GM03348 (cell line): Measurements from ENCODE around the gene PDHX.
"Not testable (repeated sequence)": the region's sequence is repeated elsewhere in the genome, so short reads cannot be mapped to it uniquely, and the experiment has no call there.

Source experiments
- DNase-seq: peaks from one replicate; pipeline ENCODE4 v3.0.0; 2012; ENCODE audit warnings: low spot score

Gene PDHX

DNA sequence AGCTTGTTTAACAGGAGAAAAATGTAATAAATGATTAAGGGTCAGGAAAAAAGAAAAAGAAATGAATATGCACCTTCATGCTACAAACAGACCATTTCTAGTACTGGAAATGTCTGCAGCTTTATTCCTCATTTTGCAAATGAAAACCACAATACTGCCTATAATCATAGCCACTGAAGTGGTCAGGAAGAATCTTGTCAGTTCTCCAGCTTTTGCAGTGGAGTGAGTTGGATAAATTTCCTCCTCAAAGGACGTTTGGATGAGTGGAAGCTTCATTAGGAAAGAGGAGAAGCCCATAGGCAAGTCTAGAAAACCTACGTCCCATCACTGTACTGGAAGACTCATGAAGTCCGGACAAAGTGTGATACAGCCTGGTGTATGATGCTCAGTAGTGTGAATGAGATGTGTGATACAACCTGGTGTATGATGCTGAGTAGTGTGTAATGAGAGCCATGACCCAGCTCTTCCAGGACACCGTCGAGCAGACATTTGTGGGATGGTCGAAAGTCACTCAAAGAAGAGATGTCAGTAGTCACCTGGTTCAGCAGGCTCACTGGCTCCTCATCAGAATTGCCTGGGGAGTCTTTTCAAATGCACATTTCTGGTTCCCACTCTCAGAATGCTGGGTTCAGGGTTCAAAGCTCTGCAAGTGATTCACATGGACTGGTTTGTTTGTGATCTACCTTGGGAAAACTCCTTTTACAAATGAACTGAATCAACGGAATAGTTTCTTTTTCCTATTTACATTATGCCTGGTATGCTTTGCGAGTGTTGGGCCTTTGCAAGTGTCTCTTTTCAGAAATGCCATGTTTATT lies 101.3 kb downstream of the PDHX start:
- peak; percentile 18 for DNase-seq

DNA sequence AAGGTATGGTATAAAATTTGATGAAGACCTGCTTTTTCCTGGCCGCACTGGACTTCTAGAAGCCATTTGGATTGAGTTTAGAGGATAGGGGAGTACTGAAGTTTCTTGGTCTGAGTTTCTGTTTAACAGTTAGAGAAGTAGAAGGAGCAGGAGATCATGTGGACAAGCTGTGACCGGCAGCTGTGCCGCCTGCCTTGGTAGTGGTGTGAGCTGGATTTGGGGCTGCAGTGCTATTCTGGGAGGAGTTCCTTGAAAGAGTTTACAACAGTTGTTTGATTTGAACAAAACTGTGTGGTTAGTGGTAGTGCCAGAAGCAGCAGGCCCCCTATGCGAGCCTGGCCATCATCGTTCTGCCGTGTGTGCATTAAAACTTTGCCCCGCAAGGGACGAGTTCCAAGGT lies 105.2 kb downstream of the PDHX start:
- DNase-seq, result no peak

DNA sequence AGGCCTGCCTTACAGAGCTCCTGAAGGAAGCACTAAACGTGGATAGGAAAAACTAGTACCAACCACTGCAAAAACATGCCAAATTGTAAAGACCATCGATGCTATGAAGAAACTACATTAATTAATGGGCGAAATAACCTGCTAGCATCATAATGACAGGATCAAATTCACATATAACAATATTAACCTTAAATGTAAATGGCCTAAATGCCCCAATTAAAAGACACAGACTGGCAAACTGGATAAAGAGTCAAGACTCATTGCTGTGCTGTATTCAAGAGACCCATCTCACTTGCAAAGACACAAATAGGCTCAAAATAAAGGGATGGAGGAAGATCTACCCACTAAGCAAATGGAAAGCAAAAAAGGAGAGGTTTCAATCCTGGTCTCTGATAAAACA lies 107.5 kb downstream of the PDHX start:
- DNase-seq, result not testable (repeated sequence)

DNA sequence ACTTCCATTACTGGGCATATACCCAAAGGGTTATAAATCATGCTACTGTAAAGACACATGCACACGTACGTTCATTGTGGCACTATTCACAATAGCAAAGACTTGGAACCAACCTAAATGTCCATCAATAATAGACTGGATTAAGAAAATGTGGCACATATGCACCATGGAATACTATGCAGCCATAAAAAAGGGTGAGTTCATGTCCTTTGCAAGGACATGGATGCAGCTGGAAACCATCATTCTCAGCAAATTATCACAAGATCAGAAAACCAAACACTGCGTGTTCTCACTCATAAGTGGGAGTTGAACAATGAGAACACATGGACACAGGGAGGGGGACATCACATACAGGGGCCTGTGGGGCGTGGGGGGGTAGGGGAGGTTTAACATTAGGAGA lies 111.6 kb downstream of the PDHX start:
- DNase-seq, result not testable (repeated sequence)

DNA sequence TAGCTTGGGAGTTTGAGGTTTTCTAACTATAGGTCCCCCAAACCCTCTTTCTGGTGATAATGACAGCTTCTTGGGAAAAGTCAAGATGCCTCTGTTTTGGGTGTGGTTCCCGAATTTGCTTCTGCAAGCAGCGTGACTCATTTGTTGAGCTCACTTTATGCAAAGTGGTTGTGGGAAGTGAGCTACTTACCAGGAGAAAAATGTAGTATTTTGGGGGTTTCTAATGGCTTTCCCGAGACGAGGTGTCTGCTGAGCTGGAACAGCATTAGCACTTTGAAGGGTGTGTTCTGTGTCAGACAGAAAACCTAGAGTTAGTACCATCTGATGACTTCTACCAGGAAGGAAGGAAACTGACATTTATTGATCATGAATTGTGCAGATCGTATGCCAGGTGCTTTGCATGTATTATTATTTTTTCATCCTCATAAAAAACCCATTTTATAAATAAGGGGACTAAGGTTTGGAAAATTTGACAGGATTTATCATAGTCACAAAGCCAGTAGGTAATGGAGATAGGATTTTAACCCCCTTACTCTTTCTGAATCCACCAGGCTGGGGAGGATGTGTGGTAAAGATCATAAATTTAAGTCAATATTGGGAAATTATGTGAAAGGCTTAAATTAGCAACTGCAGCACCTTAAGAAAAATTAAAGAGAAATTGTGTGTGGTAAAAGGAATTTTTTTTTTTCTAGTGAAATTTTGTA lies 113.7 kb downstream of the PDHX start:
- peak; percentile 46 for DNase-seq

DNA sequence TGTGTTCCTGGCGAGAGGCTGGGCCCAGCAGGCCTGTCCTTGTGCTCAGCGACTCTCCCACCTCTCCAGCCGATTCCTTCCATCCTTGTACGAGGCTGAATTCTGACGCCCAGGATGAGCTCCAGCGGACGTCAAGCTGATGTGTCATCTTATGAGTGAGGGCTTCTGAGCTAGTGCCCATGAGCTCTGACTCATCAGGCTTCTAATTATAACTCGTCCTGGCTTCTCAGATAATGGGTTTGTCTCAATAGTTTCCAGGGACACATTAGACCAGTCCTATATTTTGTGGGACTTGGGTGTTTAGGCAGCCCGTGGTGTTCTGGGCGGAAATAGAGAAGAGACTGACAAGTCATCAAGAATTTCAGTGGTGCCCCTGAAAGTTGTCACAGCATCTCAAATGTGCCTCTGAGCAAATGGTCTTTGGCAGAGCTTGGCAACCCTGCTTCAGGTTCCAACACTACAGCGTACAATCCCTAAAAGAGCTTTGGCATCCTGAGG lies 114.3 kb downstream of the PDHX start:
- DNase-seq, result peak; percentile 81

DNA sequence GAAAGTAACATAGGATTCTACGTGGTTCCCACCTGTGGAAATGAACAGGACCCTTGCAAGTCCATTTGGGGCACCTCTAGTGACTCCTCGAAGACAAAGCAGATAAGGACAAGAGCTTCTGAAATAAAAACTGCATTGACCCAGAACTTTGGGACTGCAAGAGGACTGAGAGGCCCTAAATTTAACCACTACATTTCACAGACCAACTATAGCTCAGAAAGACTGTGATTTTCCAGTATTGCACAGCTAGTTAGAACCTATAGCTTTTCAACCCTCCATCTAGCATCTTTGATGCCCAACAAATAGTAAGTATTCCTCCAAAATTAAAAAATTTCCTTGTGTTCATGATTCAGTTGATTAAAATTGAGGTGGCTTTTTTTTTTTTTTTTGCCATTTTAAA lies 114.9 kb downstream of the PDHX start:
- no peak for DNase-seq

DNA sequence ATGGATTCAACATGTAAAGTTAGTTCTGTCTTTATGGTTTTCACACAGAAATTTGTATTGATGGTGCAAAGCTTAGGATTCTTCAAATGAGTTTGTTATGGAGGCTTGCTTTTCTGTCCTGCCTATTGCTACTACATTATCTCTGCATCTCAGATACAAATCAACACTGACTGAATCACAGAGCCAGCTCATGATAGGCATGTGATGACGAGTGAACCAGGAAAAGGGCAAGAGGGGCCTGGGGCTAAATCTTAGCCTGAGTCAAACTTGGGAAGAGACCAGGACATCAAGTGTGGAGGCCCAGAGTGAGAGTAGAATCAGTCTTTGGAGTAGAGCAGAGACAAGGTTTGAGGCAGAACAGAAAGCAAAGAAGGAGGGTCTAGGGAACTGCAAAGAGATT lies 115.4 kb downstream of the PDHX start:
- no peak for DNase-seq

DNA sequence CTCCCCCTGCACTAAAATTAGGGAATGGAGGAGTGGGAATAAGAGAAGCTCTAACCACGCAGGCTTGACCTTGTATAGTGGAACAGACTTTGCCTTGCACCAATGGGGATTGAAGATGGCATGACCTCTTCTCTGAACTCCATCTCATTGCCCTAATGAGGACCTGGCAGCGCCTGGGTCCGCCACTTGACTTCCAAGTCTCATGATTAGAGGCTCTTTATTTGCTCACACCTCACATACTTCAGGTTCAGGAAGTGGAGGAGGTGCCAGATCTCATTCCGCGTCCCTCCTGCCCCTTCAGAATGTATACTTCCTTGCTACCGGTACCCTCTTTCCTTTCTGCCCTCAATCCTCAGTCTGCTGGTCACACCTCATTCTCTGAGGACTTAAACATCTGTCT lies 116.6 kb downstream of the PDHX start:
- DNase-seq, result no peak

DNA sequence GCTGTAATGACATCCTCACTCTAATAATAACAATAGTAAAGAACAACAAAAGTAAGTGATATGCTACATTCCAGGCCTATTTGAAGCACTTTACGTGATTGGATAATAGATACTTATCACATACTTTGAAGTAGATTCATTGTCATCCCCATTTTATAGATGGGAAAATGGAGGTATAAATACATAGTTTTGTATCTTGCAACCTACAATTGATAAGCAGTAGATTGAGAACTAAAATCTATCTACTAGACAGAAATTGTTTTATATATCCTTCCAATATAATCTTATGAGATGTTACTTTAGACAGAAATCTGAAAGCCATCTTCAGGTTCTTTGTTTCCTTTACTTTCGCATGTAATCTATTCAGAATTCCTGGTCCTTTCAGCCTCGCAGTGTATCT lies 118.0 kb downstream of the PDHX start:
- no peak for DNase-seq

DNA sequence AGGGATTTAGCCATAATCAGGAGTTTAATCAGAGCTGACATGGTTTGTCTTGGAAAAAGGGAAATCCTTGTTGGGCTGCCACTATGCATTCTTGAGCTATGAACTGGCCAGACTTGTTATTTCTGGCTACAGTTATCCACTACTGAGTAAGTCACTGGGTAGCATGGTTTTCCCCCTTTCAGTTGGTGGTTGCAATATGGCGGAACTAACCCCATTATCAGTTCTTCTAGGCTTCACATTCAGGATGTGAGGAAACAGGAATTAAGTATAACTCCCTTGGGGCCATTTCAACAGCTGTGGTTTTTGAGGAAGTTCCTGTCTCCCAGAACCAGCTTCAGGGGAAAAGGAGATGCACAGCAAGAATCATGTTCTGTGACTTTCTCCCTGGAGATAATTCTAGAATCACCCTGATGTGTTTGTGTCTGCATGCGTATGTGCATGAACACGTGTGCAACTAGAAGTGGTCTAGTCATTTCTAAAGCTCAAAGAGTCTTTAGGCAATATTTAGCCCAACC lies 119.5 kb downstream of the PDHX start:
- DNase-seq, result peak; percentile 80

DNA sequence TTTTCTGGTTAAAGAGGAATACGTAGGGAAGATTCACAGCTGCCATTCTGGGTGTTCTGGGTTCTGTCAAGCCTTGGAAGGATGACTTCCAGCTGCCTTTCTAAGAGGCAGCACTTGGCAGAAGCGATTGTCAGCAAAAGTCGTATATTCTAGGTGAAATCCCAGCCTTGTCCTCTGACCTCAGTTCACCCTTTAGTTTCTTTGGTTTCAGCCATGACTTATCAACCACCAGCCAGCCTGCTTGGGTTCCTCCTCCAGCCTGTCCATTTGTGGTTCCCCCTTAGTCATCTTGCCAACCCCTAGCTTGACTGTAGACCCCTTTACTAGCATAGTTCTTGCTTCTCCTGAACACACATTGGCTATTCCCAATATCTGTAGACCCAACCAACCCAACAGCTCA lies 120.2 kb downstream of the PDHX start:
- no peak for DNase-seq

DNA sequence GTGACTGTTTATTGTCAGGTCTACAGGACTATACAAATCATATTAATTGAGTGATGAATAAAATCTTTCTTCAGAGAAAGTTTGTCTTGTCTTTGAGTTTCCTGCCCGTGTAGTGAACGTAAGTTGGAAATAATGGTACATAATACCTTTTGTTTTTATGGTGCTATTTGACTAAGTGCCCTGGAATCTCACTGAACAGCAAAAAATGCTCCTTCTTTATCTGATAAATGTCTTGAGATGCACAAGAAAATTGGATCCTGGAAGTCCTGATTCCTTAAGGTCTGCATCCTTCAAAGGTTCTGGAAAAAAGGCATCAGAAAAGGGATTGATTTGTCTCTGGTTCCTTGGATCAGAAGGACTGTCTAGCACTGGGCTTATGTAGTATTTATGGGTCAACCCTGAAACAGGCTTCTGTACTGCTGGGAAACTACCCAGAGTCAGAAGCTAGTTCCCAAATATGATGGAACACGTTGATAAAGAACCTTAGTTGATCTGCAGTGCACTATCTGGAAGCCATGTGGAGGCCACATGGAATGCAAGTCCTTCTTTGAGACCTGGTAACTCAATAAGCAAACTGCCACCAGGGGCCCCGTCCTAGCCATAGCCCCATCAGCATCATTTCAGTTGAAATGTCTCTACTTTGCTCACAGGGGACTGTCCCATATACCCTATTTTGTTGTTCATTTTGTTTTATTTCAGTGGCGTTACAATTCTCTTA lies 122.0 kb downstream of the PDHX start:
- DNase-seq, result no peak

DNA sequence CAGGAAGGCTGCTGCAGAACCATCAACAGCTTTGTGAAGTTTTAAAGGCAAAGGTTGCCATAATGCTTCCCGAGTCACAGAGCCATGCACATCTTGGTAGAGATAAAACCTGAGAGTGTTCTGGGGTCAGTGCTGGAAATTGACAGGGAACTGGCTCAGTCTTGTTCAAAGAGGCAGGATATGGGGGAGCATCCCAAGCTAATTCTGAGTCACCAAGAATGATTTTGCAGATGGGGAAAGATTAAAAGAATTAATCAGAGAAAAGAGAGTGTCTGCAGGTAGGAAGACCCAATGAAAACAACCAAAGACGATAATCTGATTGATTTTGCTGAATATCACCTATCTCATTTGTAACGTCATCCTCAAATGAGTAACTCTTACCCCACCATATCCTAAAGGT lies 122.7 kb downstream of the PDHX start:
- DNase-seq, result no peak

DNA sequence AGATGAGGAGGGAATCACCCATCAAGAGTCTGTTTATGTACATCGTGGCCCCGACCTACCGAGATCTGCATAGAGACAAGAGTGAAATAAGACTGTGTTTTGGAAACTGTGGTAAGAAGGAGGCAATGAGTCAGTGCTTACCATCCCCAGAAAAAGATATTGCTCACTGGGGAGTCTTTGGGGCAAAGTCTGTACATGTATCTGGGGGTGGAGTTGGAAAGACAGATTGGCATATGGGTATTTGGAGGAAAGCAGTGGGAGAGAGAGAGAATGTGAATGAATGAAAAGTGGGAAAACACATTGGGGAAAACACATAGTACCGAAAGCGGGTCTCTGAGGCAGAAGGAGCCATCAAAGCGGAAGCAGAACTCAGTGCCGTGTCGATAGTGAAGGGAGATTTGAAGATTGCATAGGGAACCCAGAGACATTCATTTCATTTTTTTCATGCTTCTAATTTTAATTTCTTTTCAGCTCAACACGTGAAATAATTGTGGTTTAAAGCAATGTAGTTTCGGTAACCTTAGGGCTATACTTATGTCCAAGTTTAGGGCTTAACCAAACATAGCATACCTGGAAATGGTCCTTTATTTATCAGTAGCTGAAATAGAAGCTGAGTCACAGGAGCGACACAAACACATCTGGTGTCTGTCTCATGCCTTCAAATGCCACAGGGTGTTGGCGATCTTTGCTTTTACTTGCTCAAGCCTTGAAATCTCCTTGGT lies 124.0 kb downstream of the PDHX start:
- peak; percentile 15 for DNase-seq

DNA sequence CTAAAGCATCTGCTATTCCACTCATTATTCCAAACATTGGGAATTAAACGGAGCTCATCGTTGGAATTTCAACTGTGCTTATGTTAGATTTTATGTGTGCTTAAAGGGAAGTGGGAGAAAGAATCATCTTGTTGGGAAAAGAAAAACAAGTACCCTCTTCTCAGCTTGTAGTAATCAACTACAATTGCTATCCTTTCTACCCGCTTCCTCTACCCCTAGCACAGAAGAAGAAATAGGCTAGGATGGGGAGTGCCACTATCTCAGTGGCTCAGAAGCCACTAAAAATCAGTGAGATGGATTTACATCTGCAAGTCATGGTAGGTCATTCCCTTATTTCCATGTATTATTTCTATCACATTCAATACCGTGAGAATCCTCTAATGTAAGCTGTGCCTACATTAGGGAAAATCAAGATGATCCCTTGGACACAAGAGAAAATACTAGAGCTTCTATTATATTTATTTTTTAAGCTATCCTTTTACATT lies 124.7 kb downstream of the PDHX start:
- DNase-seq, result no peak

DNA sequence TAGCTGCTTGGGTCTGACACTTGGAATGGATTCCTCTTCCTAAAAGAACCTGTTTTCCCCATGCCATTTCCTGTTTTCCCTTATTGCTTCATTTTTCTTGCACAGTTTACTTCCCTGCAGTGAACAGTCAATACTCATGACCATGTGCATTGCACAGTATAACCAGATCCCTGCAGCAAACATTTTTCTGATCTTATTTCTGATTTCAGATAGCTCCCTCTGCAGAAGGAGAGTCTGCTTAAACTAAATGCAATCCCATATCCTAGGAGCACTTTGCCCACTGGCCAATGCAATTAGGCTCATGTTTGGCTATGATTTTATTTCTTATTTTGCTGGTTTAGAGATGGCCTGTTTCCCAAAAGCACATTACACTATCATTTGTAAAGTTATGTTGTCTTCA lies 125.8 kb downstream of the PDHX start:
- DNase-seq, result no peak

DNA sequence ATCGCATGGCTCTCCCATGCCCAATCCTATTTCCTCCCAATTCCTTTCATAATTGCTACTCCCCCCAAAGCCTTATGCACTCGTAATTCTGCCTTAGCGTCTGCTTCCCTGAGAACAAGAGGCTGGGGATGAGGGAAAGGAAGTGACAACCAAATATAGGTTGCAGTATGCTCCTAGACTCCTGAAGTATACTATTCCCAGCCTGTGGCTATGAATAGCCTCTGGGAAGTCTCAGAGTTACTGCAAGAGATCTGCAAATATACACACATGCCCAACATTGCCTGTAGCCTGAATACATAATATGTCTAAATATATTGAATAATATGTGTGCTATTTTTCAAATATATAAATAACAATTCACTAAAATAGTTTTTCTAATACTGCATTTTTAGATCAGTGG lies 126.5 kb downstream of the PDHX start:
- no peak for DNase-seq

DNA sequence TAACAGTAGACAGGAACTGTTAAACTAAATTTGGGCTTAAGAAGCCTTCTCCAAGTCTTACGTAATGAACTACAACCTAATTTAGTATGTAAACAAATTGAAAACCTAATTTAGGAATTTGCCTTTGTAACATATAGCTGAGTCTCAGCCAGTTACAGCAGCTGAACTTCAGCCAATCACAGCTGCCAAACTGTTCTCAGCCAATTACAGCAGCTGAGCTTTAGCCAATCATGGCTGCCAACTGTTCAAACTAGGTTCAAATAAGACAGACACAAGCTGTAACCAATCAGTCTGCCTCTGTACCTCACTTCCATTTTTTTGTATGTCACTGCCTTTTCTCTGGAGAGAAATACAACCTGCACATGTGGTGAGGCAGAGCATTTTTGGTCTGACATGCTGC lies 127.5 kb downstream of the PDHX start:
- DNase-seq, result no peak

DNA sequence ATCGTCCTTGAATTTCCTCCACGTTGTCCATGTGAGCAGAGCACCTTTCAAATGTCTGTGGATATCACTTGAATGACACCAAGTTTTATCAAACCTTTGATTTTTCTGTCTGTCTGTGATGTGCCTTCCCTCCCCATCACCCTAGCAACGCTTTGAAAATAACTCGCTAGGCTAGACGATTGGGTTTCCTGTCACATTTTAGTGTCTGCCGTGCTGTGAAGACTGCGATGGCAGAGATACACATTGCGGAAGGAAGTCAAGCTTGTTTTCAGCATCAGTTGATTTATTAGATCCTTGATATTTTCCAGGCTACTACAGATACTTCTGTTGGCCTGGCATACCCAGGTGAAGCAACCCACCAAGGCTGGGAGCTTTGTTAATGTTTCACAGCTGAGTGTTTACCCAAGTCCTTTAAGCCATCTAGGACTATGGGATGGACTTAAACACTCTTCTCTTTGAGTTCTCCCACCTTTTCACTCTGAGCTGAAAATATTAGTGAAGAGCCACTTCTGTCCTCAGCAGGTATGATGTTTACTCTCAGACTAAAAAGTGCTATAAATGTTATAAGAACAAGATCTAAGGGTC lies 128.9 kb downstream of the PDHX start:
- no peak for DNase-seq
